ENCODE measurements around the gene TMPRSS6.
A peak's percentile ranks its signal among the peaks of the same experiment; 100 is the strongest.
"Not testable (repeated sequence)": the region's sequence is repeated elsewhere in the genome, so short reads cannot be mapped to it uniquely, and the experiment has no call there.

Gene TMPRSS6

GRCh38 chr22:37088108-37088605 is 21.4 kb downstream of the TMPRSS6 start:
- DNase-seq = no peak

GRCh38 chr22:37086184-37086583 is 23.3 kb downstream of the TMPRSS6 start:
- DNase-seq = no peak

- no peak for DNase-seq
Measured at GRCh38 chr22:37084385-37084784, 25.1 kb downstream of the TMPRSS6 start.

- no peak for DNase-seq
Measured at GRCh38 chr22:37083914-37084313, 25.6 kb downstream of the TMPRSS6 start.

GRCh38 chr22:37082251-37082873 is 27.2 kb downstream of the TMPRSS6 start:
- DNase-seq = no peak

GRCh38 chr22:37080838-37081237 is 28.7 kb downstream of the TMPRSS6 start:
- no peak for DNase-seq

- no peak for DNase-seq
Measured at GRCh38 chr22:37080438-37080837, 29.1 kb downstream of the TMPRSS6 start.

- peak; percentile 46 to 67 for DNase-seq
Measured at GRCh38 chr22:37079668-37080171, 29.8 kb downstream of the TMPRSS6 start.

- no peak for DNase-seq
Measured at GRCh38 chr22:37079158-37079557, 30.4 kb downstream of the TMPRSS6 start.

GRCh38 chr22:37077802-37078448 is 31.6 kb downstream of the TMPRSS6 start:
- DNase-seq = peak; percentile 37 to 48

GRCh38 chr22:37075822-37076433 is 33.6 kb downstream of the TMPRSS6 start:
- no peak for DNase-seq

GRCh38 chr22:37075046-37075445 is 34.5 kb downstream of the TMPRSS6 start:
- no peak for DNase-seq

GRCh38 chr22:37074537-37074936 is 35.0 kb downstream of the TMPRSS6 start:
- no peak for DNase-seq

- DNase-seq = no peak
Measured at GRCh38 chr22:37072673-37073072, 36.8 kb downstream of the TMPRSS6 start.

GRCh38 chr22:37071850-37072592 is 37.5 kb downstream of the TMPRSS6 start:
- not testable (repeated sequence) for DNase-seq

- no peak for DNase-seq
Measured at GRCh38 chr22:37070744-37071143, 38.8 kb downstream of the TMPRSS6 start.

GRCh38 chr22:37070334-37070733 is 39.2 kb downstream of the TMPRSS6 start:
- no peak for DNase-seq

- DNase-seq = no peak
Measured at GRCh38 chr22:37069719-37070118, 39.8 kb downstream of the TMPRSS6 start.

GRCh38 chr22:37069319-37069718 is 40.2 kb downstream of the TMPRSS6 start:
- DNase-seq = no peak

- DNase-seq = no peak
Measured at GRCh38 chr22:37068859-37069258, 40.7 kb downstream of the TMPRSS6 start.

- no peak for DNase-seq
Measured at GRCh38 chr22:37067428-37067827, 42.1 kb downstream of the TMPRSS6 start.

GRCh38 chr22:37065961-37066360 is 43.6 kb downstream of the TMPRSS6 start:
- DNase-seq = no peak

- no peak for DNase-seq
Measured at GRCh38 chr22:37065180-37065579, 44.3 kb downstream of the TMPRSS6 start.

All from inflammatory macrophage (primary cell).